Measurements from ENCODE around the gene ZNRF1. TPM values are rescaled to one million over a fixed set of nuclear protein-coding genes. Genes with fewer than 3 reads are reported as not detected.
A peak's percentile ranks its signal among the peaks of the same experiment; 100 is the strongest.

Gene ZNRF1
- total RNA-seq: 10 to 100 TPM; 18.2 to 28.3 (median 23.6) TPM

DNA sequence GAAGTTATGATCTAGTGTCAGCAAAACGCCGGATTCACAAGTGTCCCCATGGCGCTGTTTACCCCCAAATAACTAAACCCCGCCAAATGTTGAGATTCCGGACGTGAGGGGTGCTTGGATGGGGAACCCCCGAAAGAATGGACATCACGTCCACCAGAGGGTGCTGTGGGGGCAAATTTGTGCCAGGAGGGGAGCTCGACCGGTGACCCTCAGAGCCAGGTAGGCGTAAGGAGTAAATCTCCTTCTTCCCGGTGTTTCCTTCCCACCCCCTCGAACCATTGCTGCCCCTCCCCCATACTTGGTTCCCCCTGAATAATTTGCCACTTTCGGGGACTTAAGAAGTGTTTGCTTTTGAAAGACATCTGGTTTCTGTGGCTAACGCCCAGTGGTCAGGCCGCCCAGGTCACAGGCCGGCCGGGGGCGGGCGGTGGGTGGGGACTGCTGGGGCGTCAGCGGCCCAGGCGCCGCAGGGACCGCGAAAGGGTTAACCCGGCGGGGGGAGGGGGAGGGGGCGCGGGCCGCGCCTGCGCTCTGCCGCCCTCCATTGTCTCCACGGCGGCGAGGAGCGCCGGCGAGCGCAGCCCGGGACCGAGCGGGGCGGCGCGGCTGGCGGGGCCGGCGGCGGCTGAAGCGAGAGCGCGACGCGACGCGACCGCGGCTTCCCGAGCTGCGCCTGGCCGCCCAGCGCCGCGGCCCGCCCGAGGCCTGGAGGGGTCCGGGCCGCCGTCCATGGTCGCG lies at the start of gene ZNRF1:
ZNRF1 (plus strand) TSS at position 544 of the 738 bp plus-strand sequence. CDS start 648 bp downstream, outside the sequence.
- H3K27ac ChIP-seq (replicated peaks in 1 of 4): peak within 1 kb of the TSS; percentile 81 to 90 (median 86)
- no peaks in the 10 kb centered on the region for H3K36me3 ChIP-seq
- peaks cover 34 to 42% (median 38%) of the 10 kb centered on the region in 4 donors for H3K4me1 ChIP-seq
- intact Hi-C loops (cut with DNase I): loop anchor here (1.0 kb wide), 1 partner anchor 113 kb away; no protein-coding TSS in a partner anchor
- peak in 1 of 2 donors; percentile 36 for TF ChIP-seq POLR2AphosphoS5 (IDR thresholded peaks at IDR 0.05)
- no peak for TF ChIP-seq EP300 (IDR thresholded peaks at IDR 0.05)
- no peak for TF ChIP-seq POLR2A (IDR thresholded peaks at IDR 0.05; ENCODE audit: low read depth)
- TF ChIP-seq, protein P1, sequence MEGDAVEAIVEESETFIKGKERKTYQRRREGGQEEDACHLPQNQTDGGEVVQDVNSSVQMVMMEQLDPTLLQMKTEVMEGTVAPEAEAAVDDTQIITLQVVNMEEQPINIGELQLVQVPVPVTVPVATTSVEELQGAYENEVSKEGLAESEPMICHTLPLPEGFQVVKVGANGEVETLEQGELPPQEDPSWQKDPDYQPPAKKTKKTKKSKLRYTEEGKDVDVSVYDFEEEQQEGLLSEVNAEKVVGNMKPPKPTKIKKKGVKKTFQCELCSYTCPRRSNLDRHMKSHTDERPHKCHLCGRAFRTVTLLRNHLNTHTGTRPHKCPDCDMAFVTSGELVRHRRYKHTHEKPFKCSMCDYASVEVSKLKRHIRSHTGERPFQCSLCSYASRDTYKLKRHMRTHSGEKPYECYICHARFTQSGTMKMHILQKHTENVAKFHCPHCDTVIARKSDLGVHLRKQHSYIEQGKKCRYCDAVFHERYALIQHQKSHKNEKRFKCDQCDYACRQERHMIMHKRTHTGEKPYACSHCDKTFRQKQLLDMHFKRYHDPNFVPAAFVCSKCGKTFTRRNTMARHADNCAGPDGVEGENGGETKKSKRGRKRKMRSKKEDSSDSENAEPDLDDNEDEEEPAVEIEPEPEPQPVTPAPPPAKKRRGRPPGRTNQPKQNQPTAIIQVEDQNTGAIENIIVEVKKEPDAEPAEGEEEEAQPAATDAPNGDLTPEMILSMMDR (IDR thresholded peaks at IDR 0.05): peak; percentile 80 to 85 (median 81)
- H3K9me3 ChIP-seq: no peaks in the 10 kb centered on the region
- H3K4me3 ChIP-seq: peak within 1 kb of the TSS; percentile 84 to 95 (median 92)
- WGBS: 2% methylated on average over 14 of the region's 73 CpGs
- no peaks in the 10 kb centered on the region for H3K27me3 ChIP-seq
- DNase-seq (ENCODE audit: extremely low spot score): peak; percentile 92

DNA sequence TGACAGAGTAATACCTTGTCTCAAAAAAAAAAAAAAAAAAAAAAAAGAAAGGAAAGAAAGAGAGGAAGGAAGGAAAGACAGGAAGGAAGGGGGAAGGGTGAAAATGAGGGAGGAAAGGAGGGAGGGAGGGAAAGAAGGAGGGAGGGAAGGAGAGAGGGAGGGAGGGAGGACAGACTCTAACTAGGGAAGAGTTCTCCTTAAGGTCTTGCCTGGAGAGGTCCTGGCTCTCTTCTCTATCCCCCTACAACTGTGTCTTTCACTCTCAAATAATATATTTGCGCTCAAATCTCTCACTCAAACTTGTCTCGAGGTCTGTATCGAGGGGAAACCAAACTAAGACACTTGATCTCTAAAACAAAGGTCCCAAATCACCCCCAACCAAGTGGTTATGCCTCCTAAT lies 49.5 kb upstream of the ZNRF1 start:
- Histone ChIP-seq H3K36me3 (peaks cover 10 to 88% (median 77%) of the 10 kb centered on the region in 4 donors), H3K4me1 (no peaks in the 10 kb centered on the region), H3K27me3 (no peaks in the 10 kb centered on the region), H3K4me3 (no peak overlapping the region), H3K9me3 (no peaks in the 10 kb centered on the region), H3K27ac (replicated peaks in 1 of 4) (no peak overlapping the region)
- no peak for DNase-seq (ENCODE audit: extremely low spot score)
- intact Hi-C loops (cut with DNase I): no loop called here
- no peak for TF ChIP-seq POLR2A (IDR thresholded peaks at IDR 0.05; ENCODE audit: low read depth)
- TF ChIP-seq POLR2AphosphoS5 (IDR thresholded peaks at IDR 0.05): no peak
- TF ChIP-seq EP300 (IDR thresholded peaks at IDR 0.05): no peak
- TF ChIP-seq, protein P1 (IDR thresholded peaks at IDR 0.05): no peak
- WGBS: 84% methylated on average over 3 of the region's 3 CpGs

DNA sequence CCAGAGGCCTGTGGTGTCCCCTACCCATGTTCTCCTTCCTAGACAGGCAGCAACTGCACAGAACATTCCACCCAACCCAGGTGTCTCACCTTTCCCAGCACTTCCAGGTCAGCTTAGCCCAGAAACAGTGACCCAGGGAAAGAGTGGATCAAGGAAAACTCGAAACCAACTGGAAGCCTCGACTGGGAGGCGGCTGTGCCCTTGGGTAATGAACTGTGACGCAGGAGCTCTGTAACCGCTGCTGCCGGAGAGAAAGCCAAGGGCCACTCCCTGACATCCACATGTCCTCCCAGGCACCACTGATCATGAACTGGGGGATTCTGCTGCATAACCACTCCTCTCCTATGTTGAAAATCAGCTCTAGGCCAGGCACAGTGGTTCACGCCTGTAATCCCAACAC lies 48.3 kb upstream of the ZNRF1 start:
- no peak for TF ChIP-seq EP300 (IDR thresholded peaks at IDR 0.05)
- TF ChIP-seq, protein P1 (IDR thresholded peaks at IDR 0.05): no peak
- no peak for TF ChIP-seq POLR2A (IDR thresholded peaks at IDR 0.05; ENCODE audit: low read depth)
- no peak for TF ChIP-seq POLR2AphosphoS5 (IDR thresholded peaks at IDR 0.05)
- Histone ChIP-seq H3K36me3 (peaks cover 18 to 88% (median 75%) of the 10 kb centered on the region in 4 donors), H3K27me3 (no peaks in the 10 kb centered on the region), H3K4me3 (no peak overlapping the region), H3K27ac (replicated peaks in 1 of 4) (no peak overlapping the region), H3K4me1 (no peaks in the 10 kb centered on the region), H3K9me3 (no peaks in the 10 kb centered on the region)
- no peak for DNase-seq (ENCODE audit: extremely low spot score)
- intact Hi-C loops (cut with DNase I): no loop called here
- WGBS: 97% methylated on average over 5 of the region's 7 CpGs

DNA sequence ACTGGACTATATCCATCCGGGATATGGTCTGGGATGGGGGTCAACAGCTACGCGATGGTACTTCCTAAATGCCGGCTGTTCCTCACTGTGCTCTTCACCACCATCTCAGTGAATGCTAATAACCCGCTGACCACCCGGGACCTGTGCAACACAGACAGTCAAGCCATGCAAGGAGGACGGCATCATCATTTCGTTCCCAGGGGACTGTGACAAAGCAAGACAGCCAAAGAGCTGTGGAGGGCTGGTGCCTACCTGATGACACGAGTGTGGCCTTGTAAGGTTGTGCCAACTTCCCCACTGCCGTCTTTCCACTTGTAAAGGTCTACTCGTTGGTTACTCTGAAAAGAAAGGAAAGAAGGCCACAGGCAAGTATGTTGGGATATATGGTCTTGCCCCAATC lies 47.6 kb upstream of the ZNRF1 start:
- intact Hi-C loops (cut with DNase I): no loop called here
- TF ChIP-seq EP300 (IDR thresholded peaks at IDR 0.05) (no peak), POLR2AphosphoS5 (IDR thresholded peaks at IDR 0.05) (no peak), POLR2A (IDR thresholded peaks at IDR 0.05; ENCODE audit: low read depth) (no peak)
- TF ChIP-seq, protein P1 (IDR thresholded peaks at IDR 0.05): no peak
- 97% methylated on average over 11 of the region's 11 CpGs for WGBS
- Histone ChIP-seq H3K27ac (replicated peaks in 1 of 4) (no peak overlapping the region), H3K4me1 (no peaks in the 10 kb centered on the region), H3K9me3 (no peaks in the 10 kb centered on the region), H3K4me3 (no peak overlapping the region), H3K27me3 (no peaks in the 10 kb centered on the region), H3K36me3 (peaks cover 23 to 88% (median 76%) of the 10 kb centered on the region in 4 donors)
- DNase-seq (ENCODE audit: extremely low spot score): no peak
